PC-3 (cell line): Measurements from ENCODE around the gene PEX16. TPM values are rescaled to one million over a fixed set of nuclear protein-coding genes. Genes with fewer than 3 reads are reported as not detected.
A peak's percentile ranks its signal among the peaks of the same experiment; 100 is the strongest.
"Not testable (repeated sequence)": the region's sequence is repeated elsewhere in the genome, so short reads cannot be mapped to it uniquely, and the experiment has no call there.

Source experiments
- ATAC-seq: fragments of 200-7000 bp; cut with Tn5 transposase; 2 replicates; pipeline ENCODE4 v1.9.1; 2020; ENCODE audit warnings: mild to moderate bottlenecking, moderate library complexity
- BruUV-seq: library from RNA; stranded (reverse); fragments of 400-500 nt; replicated peaks from 2 replicates; lab custom pipeline; 2021; lab: Mats Ljungman, UMichigan
- CTCF ChIA-PET: fragments of 300-600 bp; sonication (Branson Sonifier 250); formaldehyde crosslinking; loops from one replicate; lab custom pipeline; 2022; ENCODE audit warnings: antibody characterized with exemption; lab: Charles Lee
- POLR2A ChIA-PET: fragments of 300-600 bp; sonication (Branson Sonifier 250); formaldehyde crosslinking; loops from one replicate; lab custom pipeline; 2022; ENCODE audit warnings: antibody characterized with exemption; ENCODE audit not compliant: unreplicated experiment; lab: Charles Lee
- DNase-seq: peaks from one replicate; pipeline ENCODE4 v3.0.0-alpha.2; 2015
- H2AFZ ChIP-seq: fragments of 300-600 bp; sonication (generic); 2 replicates; pipeline ENCODE4 v1.6.0; 2016; ENCODE audit warnings: antibody characterized with exemption, low read length
- H3F3A ChIP-seq: fragments of 300-600 bp; sonication (generic); one replicate; pipeline ENCODE4 v1.6.0; 2017; ENCODE audit warnings: antibody characterized with exemption, low read length, control low read depth, mild to moderate bottlenecking; ENCODE audit not compliant: unreplicated experiment
- H3K27ac ChIP-seq: fragments of 300-600 bp; sonication (generic); 2 replicates; pipeline ENCODE4 v1.5.1; 2016; ENCODE audit warnings: mild to moderate bottlenecking, low read length
- H3K27me3 ChIP-seq: fragments of 300-600 bp; sonication (generic); 2 replicates; pipeline ENCODE4 v1.6.1; 2016; ENCODE audit warnings: low read length, mixed read lengths
- H3K36me3 ChIP-seq: fragments of 300-600 bp; sonication (generic); 2 replicates; pipeline ENCODE4 v1.6.1; 2016; ENCODE audit warnings: low read depth, mixed run types, low read length, mixed read lengths
- H3K4me1 ChIP-seq: fragments of 300-600 bp; sonication (generic); 2 replicates; pipeline ENCODE4 v1.5.1; 2016; ENCODE audit warnings: low read length; ENCODE audit not compliant: insufficient read depth
- H3K4me2 ChIP-seq: fragments of 300-600 bp; sonication (generic); 2 replicates; pipeline ENCODE4 v1.6.0; 2016; ENCODE audit warnings: low read length
- H3K4me3 ChIP-seq: fragments of 300-600 bp; sonication (generic); 2 replicates; pipeline ENCODE4 v1.5.1; 2016; ENCODE audit warnings: mild to moderate bottlenecking, low read length, mixed read lengths
- H3K79me2 ChIP-seq: fragments of 300-600 bp; sonication (generic); 2 replicates; pipeline ENCODE4 v1.6.1; 2017; ENCODE audit warnings: low read length, mixed read lengths
- H3K9ac ChIP-seq: fragments of 300-600 bp; sonication (generic); 2 replicates; pipeline ENCODE4 v1.6.0; 2016; ENCODE audit warnings: mild to moderate bottlenecking, low read length
- H3K9me2 ChIP-seq: fragments of 300-600 bp; sonication (generic); replicated peaks from 2 replicates; pipeline ENCODE4 v1.6.1; 2016; ENCODE audit warnings: mixed run types, low read length, mixed read lengths
- H3K9me3 ChIP-seq: fragments of 300-600 bp; sonication (generic); 2 replicates; pipeline ENCODE4 v1.6.1; 2016; ENCODE audit warnings: low read length, mixed read lengths
- H4K20me1 ChIP-seq: fragments of 300-600 bp; sonication (generic); 2 replicates; pipeline ENCODE4 v1.6.1; 2016; ENCODE audit warnings: low read length, mixed read lengths
- CTCF ChIP-seq: fragments of 300-600 bp; sonication (generic); conservative IDR thresholded peaks from 2 replicates; pipeline ENCODE4 v1.5.1; 2017; ENCODE audit warnings: antibody characterized with exemption, low read depth, mild to moderate bottlenecking, low read length
- EZH2 ChIP-seq: fragments of 300-600 bp; sonication (generic); IDR thresholded peaks from one replicate; pipeline ENCODE4 v1.6.1; 2017; ENCODE audit warnings: antibody characterized with exemption, mild to moderate bottlenecking, low read length; ENCODE audit not compliant: unreplicated experiment
- EZH2phosphoT487 ChIP-seq: fragments of 300-600 bp; sonication (generic); IDR thresholded peaks from 2 replicates; pipeline ENCODE4 v1.6.1; 2018; ENCODE audit warnings: mild to moderate bottlenecking, antibody characterized with exemption, low read length, borderline replicate concordance
- intact Hi-C: fragments of 100-400 bp; cut with micrococcal nuclease; formaldehyde crosslinking; loops from 2 replicates; pipeline ENCODE4 v1.9.0; 2023
- total RNA-seq: library from RNA; depleted of rRNA; stranded (reverse); fragments of >200 nt; gene quantifications from 2 replicates; pipeline ENCODE4 v1.2.3, GENCODE V29; 2014

The PEX16 gene
- total RNA-seq, 1 experiment from 2014 or later, result 56.7 TPM

GRCh38 chr11:45900916-45901617 lies 16.6 kb downstream of the PEX16 start:
- Histone ChIP-seq H3K9ac (no peak overlapping the region), H3K4me3 (peak overlapping the region; percentile 66)
- POLR2A ChIA-PET, result no interaction called here

GRCh38 chr11:45900175-45900800 lies 17.4 kb downstream of the PEX16 start:
- H3K27ac ChIP-seq, H3K9me2 ChIP-seq, H3K27me3 ChIP-seq, POLR2A ChIA-PET, DNase-seq, H3F3A ChIP-seq, H3K79me2 ChIP-seq, H3K36me3 ChIP-seq, BruUV-seq, intact Hi-C loops, H3K4me1 ChIP-seq, H4K20me1 ChIP-seq, H3K9me3 ChIP-seq, CTCF ChIA-PET: not testable (repeated sequence)
- ATAC-seq, result peak; percentile 42
- Histone ChIP-seq H2AFZ (0 out of 2 replicates have a peak overlapping the region, but pooled peaks have one; percentile 48), H3K4me3 (peak overlapping the region; percentile 66), H3K9ac (peak overlapping the region; percentile 15; the same call in 1 of the 2 replicates), H3K4me2 (peak overlapping the region; percentile 89)

More at GRCh38 chr11:45900916-45901617, 16.6 kb downstream of the PEX16 start:
- Histone ChIP-seq H3K27me3 (no peaks in the 10 kb centered on the region), H3K79me2 (no peaks in the 10 kb centered on the region), H3K4me2 (peak overlapping the region; percentile 89), H3K4me1 (0 out of 2 replicates have a peak, but pooled peaks cover 7% of the 10 kb centered on the region), H3F3A (no peaks in the 10 kb centered on the region), H4K20me1 (no peaks in the 10 kb centered on the region), H2AFZ (no peak overlapping the region), H3K9me3 (no peaks in the 10 kb centered on the region), H3K27ac (no peak overlapping the region), H3K36me3 (no peaks in the 10 kb centered on the region), H3K9me2 (no peaks in the 10 kb centered on the region)
- DNase-seq, result no peak
- no TSS peak for BruUV-seq
- intact Hi-C loops, result no loop called here
- CTCF ChIA-PET, result no interaction called here
- TF ChIP-seq EZH2phosphoT487, result no peak
- no peak for TF ChIP-seq EZH2
- no peak for TF ChIP-seq CTCF
- ATAC-seq, result no peak

- H3F3A ChIP-seq, result no peaks in the 10 kb centered on the region
- H3K27ac ChIP-seq, result no peak overlapping the region
- H3K9me3 ChIP-seq, result no peaks in the 10 kb centered on the region
- no peaks in the 10 kb centered on the region for H3K9me2 ChIP-seq
- H3K9ac ChIP-seq, result peak overlapping the region; percentile 61
- H4K20me1 ChIP-seq, result no peaks in the 10 kb centered on the region
- DNase-seq, result peak; percentile 64
- H2AFZ ChIP-seq, result peak overlapping the region; percentile 71
- TF ChIP-seq EZH2phosphoT487, result no peak
- no peak for TF ChIP-seq EZH2
- no peak for TF ChIP-seq CTCF
- intact Hi-C loops, result no loop called here
- H3K79me2 ChIP-seq, result no peaks in the 10 kb centered on the region
- BruUV-seq, result no TSS peak
- H3K4me3 ChIP-seq, result peak overlapping the region; percentile 66
- H3K4me2 ChIP-seq, result peak overlapping the region; percentile 89
- H3K36me3 ChIP-seq, result no peaks in the 10 kb centered on the region
- ATAC-seq, result peak; percentile 79
- CTCF ChIA-PET, result no interaction called here
- no peaks in the 10 kb centered on the region for H3K27me3 ChIP-seq
- POLR2A ChIA-PET, result no interaction called here
- H3K4me1 ChIP-seq, result 0 out of 2 replicates have a peak, but pooled peaks cover 7% of the 10 kb centered on the region
Measured at GRCh38 chr11:45899448-45900174, 18.1 kb downstream of the PEX16 start.
